Jurkat, Clone E6-1 (cell line): Measurements from ENCODE around the gene NDUFAB1.
"Not testable (repeated sequence)": the region's sequence is repeated elsewhere in the genome, so short reads cannot be mapped to it uniquely, and the experiment has no call there.

Experiments
- DNase-seq: peaks from one replicate; pipeline ENCODE4 v3.0.0-alpha.2; 2011; ENCODE audit warnings: low read depth, low spot score
- H3K4me3 ChIP-seq: 2 replicates; pipeline ENCODE4 v1.5.1; 2011; ENCODE audit warnings: mild to moderate bottlenecking, low read length, control low read depth, moderate library complexity

Gene NDUFAB1

GRCh38 chr16:23561586-23561985, 34.5 kb downstream of the NDUFAB1 start:
- no peak overlapping the region for H3K4me3 ChIP-seq
- no peak for DNase-seq

GRCh38 chr16:23557779-23558702, 38.1 kb downstream of the NDUFAB1 start:
- DNase-seq, result no peak
- H3K4me3 ChIP-seq, result peak overlapping the region; percentile 91

- H3K4me3 ChIP-seq, result peak within 1 kb of the TSS; percentile 91
- peak; percentile 97 for DNase-seq
These were observed 39.0 kb downstream of the NDUFAB1 start, which contains the start of the genes EARS2 and UBFD1 for GRCh38 chr16:23556881-23557778. Gene EARS2, minus strand, starts transcription at chr16:23557350. Its CDS starts 7 bp downstream, at chr16:23557343. Gene UBFD1, plus strand, starts transcription at chr16:23557727. Its CDS starts 16 bp downstream, at chr16:23557743.

- no peak overlapping the region for H3K4me3 ChIP-seq
- DNase-seq, result no peak
These were observed 41.6 kb downstream of the NDUFAB1 start for GRCh38 chr16:23554536-23554935.

- no peak for DNase-seq
These were observed 44.0 kb downstream of the NDUFAB1 start for GRCh38 chr16:23552161-23552560.

GRCh38 chr16:23549938-23550337, 46.2 kb downstream of the NDUFAB1 start:
- H3K4me3 ChIP-seq, result no peak overlapping the region
- DNase-seq, result no peak

More at GRCh38 chr16:23552161-23552560, 44.0 kb downstream of the NDUFAB1 start:
- H3K4me3 ChIP-seq, result no peak overlapping the region

- no peak overlapping the region for H3K4me3 ChIP-seq
- no peak for DNase-seq
These were observed 51.7 kb downstream of the NDUFAB1 start for GRCh38 chr16:23544436-23544835.

- DNase-seq, H3K4me3 ChIP-seq: not testable (repeated sequence)
These were observed 55.3 kb downstream of the NDUFAB1 start for GRCh38 chr16:23540817-23541178.

- no peak for DNase-seq
- no peak overlapping the region for H3K4me3 ChIP-seq
These were observed 55.9 kb downstream of the NDUFAB1 start for GRCh38 chr16:23539984-23540816.

GRCh38 chr16:23538919-23539278, 57.2 kb downstream of the NDUFAB1 start:
- no peak overlapping the region for H3K4me3 ChIP-seq
- no peak for DNase-seq

- no peak overlapping the region for H3K4me3 ChIP-seq
- no peak for DNase-seq
These were observed 58.7 kb downstream of the NDUFAB1 start for GRCh38 chr16:23537390-23537789.

GRCh38 chr16:23535901-23536300, 60.2 kb downstream of the NDUFAB1 start:
- DNase-seq, result no peak
- no peak overlapping the region for H3K4me3 ChIP-seq

GRCh38 chr16:23534868-23535860, 61.0 kb downstream of the NDUFAB1 start:
- no peak overlapping the region for H3K4me3 ChIP-seq
- DNase-seq, result no peak

GRCh38 chr16:23532448-23532847, 63.7 kb downstream of the NDUFAB1 start:
- no peak for DNase-seq
- H3K4me3 ChIP-seq, result no peak overlapping the region
